Neural cell (in vitro differentiated cells): ENCODE measurements around the gene CLTC. TPM values are rescaled to one million over a fixed set of nuclear protein-coding genes. Genes with fewer than 3 reads are reported as not detected.

Source experiments
- H2AFZ ChIP-seq: fragments of 200-600, 300-800 bp; sonication (generic), shearing (Covaris generic); 2 replicates; pipeline ENCODE4 v1.6.0; 2014; ENCODE audit warnings: low read depth, mild to moderate bottlenecking, antibody characterized with exemption, low read length, moderate library complexity
- H3F3A ChIP-seq: fragments of 200-600 bp; shearing (Covaris generic); 2 replicates; pipeline ENCODE4 v1.6.1; 2016; ENCODE audit warnings: mild to moderate bottlenecking, moderate library complexity, mixed read lengths, antibody characterized with exemption, low read length; ENCODE audit not compliant: insufficient read depth, poor library complexity, severe bottlenecking
- H3K27ac ChIP-seq: fragments of 200-600, 300-800 bp; sonication (generic), shearing (Covaris generic); 2 replicates; pipeline ENCODE4 v1.5.1; 2014; ENCODE audit warnings: mild to moderate bottlenecking, low read length, moderate library complexity
- H3K27me3 ChIP-seq: fragments of 300-800, 200-600 bp; sonication (generic), shearing (Covaris generic); 2 replicates; pipeline ENCODE4 v1.6.0; 2014; ENCODE audit warnings: mild to moderate bottlenecking, low read depth, low read length, moderate library complexity; ENCODE audit not compliant: insufficient read depth
- H3K36me3 ChIP-seq: fragments of 300-800, 200-600 bp; sonication (generic), shearing (Covaris generic); 2 replicates; pipeline ENCODE4 v1.5.1; 2014; ENCODE audit warnings: mild to moderate bottlenecking, antibody characterized with exemption, low read length, moderate library complexity; ENCODE audit not compliant: insufficient read depth
- H3K4me2 ChIP-seq: fragments of 300-800, 200-600 bp; sonication (generic), shearing (Covaris generic); 2 replicates; pipeline ENCODE4 v1.6.0; 2014; ENCODE audit warnings: mild to moderate bottlenecking, low read length
- H3K4me3 ChIP-seq: fragments of 300-800, 200-600 bp; sonication (generic), shearing (Covaris generic); 2 replicates; pipeline ENCODE4 v1.5.1; 2014; ENCODE audit warnings: mild to moderate bottlenecking, low read length, moderate library complexity
- H3K79me2 ChIP-seq: fragments of 200-600 bp; shearing (Covaris generic); replicated peaks from 2 replicates; pipeline ENCODE4 v1.6.0; 2014; ENCODE audit warnings: mild to moderate bottlenecking, low read length, moderate library complexity; ENCODE audit not compliant: insufficient read depth
- H3K9ac ChIP-seq: fragments of 300-800, 200-600 bp; sonication (generic), shearing (Covaris generic); 2 replicates; pipeline ENCODE4 v1.6.1; 2016; ENCODE audit warnings: mild to moderate bottlenecking, low read length, mixed read lengths
- H3K9me2 ChIP-seq: fragments of 200-600 bp; shearing (Covaris generic); 2 replicates; pipeline ENCODE4 v1.6.1; 2016; ENCODE audit warnings: mild to moderate bottlenecking, low read length, mixed read lengths; ENCODE audit not compliant: insufficient read depth
- H3K9me3 ChIP-seq: fragments of 200-600, 300-800 bp; sonication (generic), shearing (Covaris generic); 2 replicates; pipeline ENCODE4 v1.6.1; 2016; ENCODE audit warnings: mild to moderate bottlenecking, mixed run types, low read length, moderate library complexity, mixed read lengths
- H4K20me1 ChIP-seq: fragments of 200-600 bp; shearing (Covaris generic); 2 replicates; pipeline ENCODE4 v1.6.1; 2016; ENCODE audit warnings: mild to moderate bottlenecking, mixed run types; ENCODE audit not compliant: insufficient read depth
- EP300 ChIP-seq: fragments of 450-650 bp; conservative IDR thresholded peaks from 2 replicates; pipeline ENCODE4 v1.6.1; 2014; ENCODE audit warnings: antibody characterized with exemption, mild to moderate bottlenecking, moderate library complexity; ENCODE audit not compliant: poor library complexity, severe bottlenecking
- EZH2 ChIP-seq: fragments of 200-600, 300-800 bp; shearing (Covaris generic), sonication (generic); IDR thresholded peaks from 2 replicates; pipeline ENCODE4 v1.6.1; 2014; ENCODE audit warnings: antibody characterized with exemption, low read length, borderline replicate concordance, mild to moderate bottlenecking; ENCODE audit not compliant: insufficient read depth, poor library complexity, severe bottlenecking
- MXI1 ChIP-seq: fragments of 450-650 bp; conservative IDR thresholded peaks from 2 replicates; pipeline ENCODE4 v1.6.1; 2014; ENCODE audit warnings: antibody characterized with exemption, mild to moderate bottlenecking; ENCODE audit not compliant: poor library complexity, severe bottlenecking
- POLR2AphosphoS5 ChIP-seq: IDR thresholded peaks from 2 replicates; pipeline ENCODE4 v1.6.1; 2012
- RAD21 ChIP-seq: fragments of 450-650 bp; conservative IDR thresholded peaks from 2 replicates; pipeline ENCODE4 v1.6.1; 2014; ENCODE audit warnings: antibody characterized with exemption, mild to moderate bottlenecking, moderate library complexity
- SMC3 ChIP-seq: fragments of 450-650 bp; conservative IDR thresholded peaks from 2 replicates; pipeline ENCODE4 v1.6.1; 2014; ENCODE audit warnings: antibody characterized with exemption, mild to moderate bottlenecking, moderate library complexity; ENCODE audit not compliant: poor library complexity
- TAF1 ChIP-seq: IDR thresholded peaks from 2 replicates; pipeline ENCODE4 v1.6.1; 2012; ENCODE audit warnings: low read depth
- polyA plus RNA-seq: library from polyadenylated mRNA; depleted of rRNA; stranded (reverse); fragments of >200 nt; gene quantifications from 2 replicates; pipeline ENCODE4 v1.2.3, GENCODE V29; 2014
- TF ChIP-seq, protein P1 (sequence below): fragments of 450-650 bp; IDR thresholded peaks from 2 replicates; pipeline ENCODE4 v1.5.1; 2014; ENCODE audit warnings: antibody characterized with exemption, mild to moderate bottlenecking, moderate library complexity; ENCODE audit not compliant: poor library complexity, severe bottlenecking
- TF ChIP-seq, protein P2 (sequence below): IDR thresholded peaks from 2 replicates; pipeline ENCODE4 v1.6.1; 2012; ENCODE audit warnings: borderline replicate concordance

Gene CLTC
- polyA plus RNA-seq, 1 donor from 2014 or later: 218 TPM

DNA sequence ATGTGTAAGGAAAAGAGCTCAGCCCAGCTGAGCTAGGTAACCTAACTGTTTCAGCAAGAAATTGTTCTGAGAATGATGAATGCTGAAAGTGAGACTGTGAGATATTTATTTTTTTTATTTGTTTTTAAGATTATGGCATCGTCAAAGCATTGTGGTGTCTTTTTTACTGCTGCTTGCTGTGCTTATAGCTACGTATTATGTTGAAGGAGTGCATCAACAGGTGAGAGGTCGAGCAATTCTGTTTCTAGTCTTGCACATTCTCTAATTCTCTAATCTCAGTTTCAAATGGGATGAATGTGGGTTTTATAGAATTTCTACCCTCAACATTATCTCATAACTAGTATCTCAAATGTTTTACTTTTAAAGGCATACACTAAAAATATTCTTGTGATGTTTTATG is 117.6 kb downstream of the CLTC start:
- TF ChIP-seq SMC3 (no peak), EZH2 (no peak), TAF1 (no peak), POLR2AphosphoS5 (no peak), RAD21 (no peak), EP300 (no peak), MXI1 (no peak)
- TF ChIP-seq, protein P1, sequence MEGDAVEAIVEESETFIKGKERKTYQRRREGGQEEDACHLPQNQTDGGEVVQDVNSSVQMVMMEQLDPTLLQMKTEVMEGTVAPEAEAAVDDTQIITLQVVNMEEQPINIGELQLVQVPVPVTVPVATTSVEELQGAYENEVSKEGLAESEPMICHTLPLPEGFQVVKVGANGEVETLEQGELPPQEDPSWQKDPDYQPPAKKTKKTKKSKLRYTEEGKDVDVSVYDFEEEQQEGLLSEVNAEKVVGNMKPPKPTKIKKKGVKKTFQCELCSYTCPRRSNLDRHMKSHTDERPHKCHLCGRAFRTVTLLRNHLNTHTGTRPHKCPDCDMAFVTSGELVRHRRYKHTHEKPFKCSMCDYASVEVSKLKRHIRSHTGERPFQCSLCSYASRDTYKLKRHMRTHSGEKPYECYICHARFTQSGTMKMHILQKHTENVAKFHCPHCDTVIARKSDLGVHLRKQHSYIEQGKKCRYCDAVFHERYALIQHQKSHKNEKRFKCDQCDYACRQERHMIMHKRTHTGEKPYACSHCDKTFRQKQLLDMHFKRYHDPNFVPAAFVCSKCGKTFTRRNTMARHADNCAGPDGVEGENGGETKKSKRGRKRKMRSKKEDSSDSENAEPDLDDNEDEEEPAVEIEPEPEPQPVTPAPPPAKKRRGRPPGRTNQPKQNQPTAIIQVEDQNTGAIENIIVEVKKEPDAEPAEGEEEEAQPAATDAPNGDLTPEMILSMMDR: no peak
- TF ChIP-seq, protein P2, sequence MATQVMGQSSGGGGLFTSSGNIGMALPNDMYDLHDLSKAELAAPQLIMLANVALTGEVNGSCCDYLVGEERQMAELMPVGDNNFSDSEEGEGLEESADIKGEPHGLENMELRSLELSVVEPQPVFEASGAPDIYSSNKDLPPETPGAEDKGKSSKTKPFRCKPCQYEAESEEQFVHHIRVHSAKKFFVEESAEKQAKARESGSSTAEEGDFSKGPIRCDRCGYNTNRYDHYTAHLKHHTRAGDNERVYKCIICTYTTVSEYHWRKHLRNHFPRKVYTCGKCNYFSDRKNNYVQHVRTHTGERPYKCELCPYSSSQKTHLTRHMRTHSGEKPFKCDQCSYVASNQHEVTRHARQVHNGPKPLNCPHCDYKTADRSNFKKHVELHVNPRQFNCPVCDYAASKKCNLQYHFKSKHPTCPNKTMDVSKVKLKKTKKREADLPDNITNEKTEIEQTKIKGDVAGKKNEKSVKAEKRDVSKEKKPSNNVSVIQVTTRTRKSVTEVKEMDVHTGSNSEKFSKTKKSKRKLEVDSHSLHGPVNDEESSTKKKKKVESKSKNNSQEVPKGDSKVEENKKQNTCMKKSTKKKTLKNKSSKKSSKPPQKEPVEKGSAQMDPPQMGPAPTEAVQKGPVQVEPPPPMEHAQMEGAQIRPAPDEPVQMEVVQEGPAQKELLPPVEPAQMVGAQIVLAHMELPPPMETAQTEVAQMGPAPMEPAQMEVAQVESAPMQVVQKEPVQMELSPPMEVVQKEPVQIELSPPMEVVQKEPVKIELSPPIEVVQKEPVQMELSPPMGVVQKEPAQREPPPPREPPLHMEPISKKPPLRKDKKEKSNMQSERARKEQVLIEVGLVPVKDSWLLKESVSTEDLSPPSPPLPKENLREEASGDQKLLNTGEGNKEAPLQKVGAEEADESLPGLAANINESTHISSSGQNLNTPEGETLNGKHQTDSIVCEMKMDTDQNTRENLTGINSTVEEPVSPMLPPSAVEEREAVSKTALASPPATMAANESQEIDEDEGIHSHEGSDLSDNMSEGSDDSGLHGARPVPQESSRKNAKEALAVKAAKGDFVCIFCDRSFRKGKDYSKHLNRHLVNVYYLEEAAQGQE: no peak
- Histone ChIP-seq H3K27ac (no peak overlapping the region), H3K4me2 (no peak overlapping the region), H3K79me2 (no peaks in the 10 kb centered on the region), H3K9me2 (no peaks in the 10 kb centered on the region), H2AFZ (no peak overlapping the region), H3K4me3 (no peak overlapping the region), H3F3A (no peaks in the 10 kb centered on the region), H3K27me3 (no peaks in the 10 kb centered on the region), H3K9me3 (no peaks in the 10 kb centered on the region), H4K20me1 (no peaks in the 10 kb centered on the region), H3K36me3 (no peaks in the 10 kb centered on the region), H3K9ac (no peak overlapping the region)

DNA sequence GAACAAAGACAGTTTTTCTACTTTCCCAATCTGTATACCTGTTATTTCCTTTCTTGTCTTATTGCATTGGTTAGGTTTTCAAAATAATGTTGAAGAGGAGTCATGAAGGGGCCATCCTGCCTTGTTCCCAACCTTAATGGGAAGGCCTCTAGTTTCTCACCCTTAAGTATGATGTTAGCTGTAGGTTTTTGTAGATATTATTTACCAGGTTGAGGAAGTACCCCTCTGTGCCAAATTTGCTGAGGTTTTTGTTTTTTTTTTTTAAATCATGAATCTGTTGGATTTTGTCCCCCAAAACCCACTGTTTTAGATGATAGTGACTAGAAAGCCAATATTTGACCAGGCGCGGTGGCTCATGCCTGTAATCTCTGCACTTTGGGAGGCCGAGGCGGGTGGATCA is 124.1 kb downstream of the CLTC start:
- H3K27me3 ChIP-seq: no peaks in the 10 kb centered on the region
- no peaks in the 10 kb centered on the region for H4K20me1 ChIP-seq
- H3K79me2 ChIP-seq: no peaks in the 10 kb centered on the region
- TF ChIP-seq POLR2AphosphoS5 (no peak), SMC3 (no peak), EP300 (no peak), MXI1 (no peak)
- TF ChIP-seq, protein P2: no peak
- TF ChIP-seq, protein P1: no peak
- H3K9me2 ChIP-seq: no peaks in the 10 kb centered on the region
- no peak overlapping the region for H2AFZ ChIP-seq
- H3K9me3 ChIP-seq: no peaks in the 10 kb centered on the region
- no peak overlapping the region for H3K4me2 ChIP-seq
- H3K4me3 ChIP-seq: no peak overlapping the region
- H3K36me3 ChIP-seq: no peaks in the 10 kb centered on the region
- no peak overlapping the region for H3K9ac ChIP-seq
- no peaks in the 10 kb centered on the region for H3F3A ChIP-seq
- H3K27ac ChIP-seq: no peak overlapping the region
